Activated CD4-positive, alpha-beta memory T cell treated with anti-CD3 and anti-CD28 coated beads for 36 hours (primary cell): ENCODE measurements around the gene PLA2R1. TPM values are rescaled to one million over a fixed set of nuclear protein-coding genes. Genes with fewer than 3 reads are reported as not detected.

Source experiments
- CTCF ChIA-PET: fragments of 350-600 bp; sonication (Branson Sonifier 250); formaldehyde crosslinking; loops from one replicate; lab custom pipeline; 2021; ENCODE audit warnings: antibody characterized with exemption, inconsistent platforms; lab: Charles Lee
- POLR2A ChIA-PET: fragments of 350-600 bp; sonication (Branson Sonifier 250); formaldehyde crosslinking; loops from one replicate; lab custom pipeline; 2021; ENCODE audit warnings: antibody characterized with exemption; lab: Charles Lee
- DNase-seq: peaks from one replicate; pipeline ENCODE4 v3.0.0-alpha.2; 2020
- H3K27ac Mint-ChIP-seq: one replicate; pipeline ENCODE4 v1.8.0; 2021; ENCODE audit warnings: mixed read lengths
- H3K27me3 Mint-ChIP-seq: one replicate; pipeline ENCODE4 v1.8.0; 2021; ENCODE audit warnings: mixed read lengths
- H3K36me3 Mint-ChIP-seq: one replicate; pipeline ENCODE4 v1.8.0; 2021; ENCODE audit warnings: mixed read lengths
- H3K4me1 Mint-ChIP-seq: one replicate; pipeline ENCODE4 v1.8.0; 2021; ENCODE audit warnings: low read depth, mixed read lengths
- H3K4me3 Mint-ChIP-seq: one replicate; pipeline ENCODE4 v1.8.0; 2021; ENCODE audit warnings: mild to moderate bottlenecking, mixed read lengths
- H3K9me3 Mint-ChIP-seq: one replicate; pipeline ENCODE4 v1.8.0; 2021; ENCODE audit warnings: mixed read lengths
- intact Hi-C: fragments of 100-400 bp; cut with micrococcal nuclease; formaldehyde crosslinking; loops from one replicate; pipeline ENCODE4 v1.15.1; 2023
- total RNA-seq, 2 experiments: library from RNA; stranded (reverse); gene quantifications; one replicate each; pipeline ENCODE4 v1.2.3, GENCODE V29; 2021

Gene PLA2R1
- total RNA-seq, 2 experiments from 2014 or later = not detected

GRCh38 chr2:160019374-160020090, 42.9 kb downstream of the PLA2R1 start:
- intact Hi-C loops = no loop called here

GRCh38 chr2:160015746-160016145, 46.7 kb downstream of the PLA2R1 start:
- no peak for DNase-seq
- Mint-ChIP-seq H3K27me3 (peaks cover 22% of the 10 kb centered on the region), H3K9me3 (no peaks in the 10 kb centered on the region), H3K4me3 (no peak overlapping the region), H3K36me3 (no peaks in the 10 kb centered on the region), H3K27ac (no peak overlapping the region), H3K4me1 (no peaks in the 10 kb centered on the region)
- intact Hi-C loops = no loop called here
- POLR2A ChIA-PET = no interaction called here
- CTCF ChIA-PET = no interaction called here

More at GRCh38 chr2:160019374-160020090, 42.9 kb downstream of the PLA2R1 start:
- Mint-ChIP-seq H3K9me3 (peaks cover 2% of the 10 kb centered on the region), H3K27me3 (peaks cover 23% of the 10 kb centered on the region), H3K36me3 (no peaks in the 10 kb centered on the region), H3K4me3 (no peak overlapping the region), H3K27ac (no peak overlapping the region), H3K4me1 (no peaks in the 10 kb centered on the region)
- DNase-seq = no peak
- ChIA-PET CTCF (interaction anchor here (1.0 kb wide), 1 partner anchor 38 kb away, joined by 3 read pairs; no protein-coding TSS in a partner anchor), POLR2A (no interaction called here)

- POLR2A ChIA-PET = no interaction called here
- no peak for DNase-seq
- no peak overlapping the region for H3K4me3 Mint-ChIP-seq
- H3K4me1 Mint-ChIP-seq = no peaks in the 10 kb centered on the region
- H3K27me3 Mint-ChIP-seq = peaks cover 25% of the 10 kb centered on the region
- intact Hi-C loops = no loop called here
- no peaks in the 10 kb centered on the region for H3K36me3 Mint-ChIP-seq
- H3K27ac Mint-ChIP-seq = no peak overlapping the region
- CTCF ChIA-PET = interaction anchor here (1.3 to 1.7 kb wide), 2 partner anchors 9 to 896 kb away, joined by 3 to 7 read pairs; no protein-coding TSS in a partner anchor
- H3K9me3 Mint-ChIP-seq = no peaks in the 10 kb centered on the region
Observed at GRCh38 chr2:160014227-160014626, 48.2 kb downstream of the PLA2R1 start.

DNA sequence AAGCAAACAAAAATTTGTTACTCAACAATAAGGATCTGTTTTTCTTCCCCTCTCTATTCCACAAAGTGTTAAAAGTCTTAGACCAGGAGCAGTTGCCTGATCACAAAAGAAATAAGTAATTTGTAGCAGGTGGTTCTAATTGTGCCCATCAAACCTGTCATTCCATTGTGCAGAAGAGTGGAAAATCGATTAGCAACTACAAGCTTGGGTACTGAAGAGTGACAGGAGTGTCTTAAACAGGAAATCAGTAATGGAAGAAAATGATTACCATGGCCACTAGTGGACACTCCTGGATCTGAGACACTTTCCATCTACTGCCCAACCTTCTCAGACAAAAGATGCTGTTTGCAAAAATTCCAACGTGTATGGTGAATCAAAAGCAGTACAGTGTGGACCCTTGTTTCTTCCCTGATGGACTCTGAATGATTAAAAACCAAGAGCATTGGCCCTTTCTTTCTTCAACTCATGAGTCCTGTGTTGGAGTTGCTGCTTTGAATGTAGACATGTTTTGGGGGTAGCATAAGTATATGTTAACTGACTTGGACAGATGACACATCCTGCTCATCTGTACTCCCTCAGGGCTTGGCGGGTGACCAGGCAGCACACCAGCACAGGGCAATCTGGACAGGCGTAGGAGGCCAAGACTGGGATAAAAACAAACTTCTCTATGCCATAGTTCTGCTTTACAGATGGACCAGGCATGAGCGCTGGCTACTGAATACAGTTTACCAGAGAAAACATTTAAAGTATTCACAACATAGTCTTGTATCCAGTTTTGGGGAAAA, 51.9 kb downstream of the PLA2R1 start:
- no peak overlapping the region for H3K4me3 Mint-ChIP-seq
- CTCF ChIA-PET = no interaction called here

GRCh38 chr2:160007111-160007510, 55.3 kb downstream of the PLA2R1 start:
- intact Hi-C loops = no loop called here
- no peaks in the 10 kb centered on the region for H3K36me3 Mint-ChIP-seq
- peaks cover 16% of the 10 kb centered on the region for H3K27me3 Mint-ChIP-seq
- POLR2A ChIA-PET = no interaction called here
- no peak for DNase-seq
- no peaks in the 10 kb centered on the region for H3K9me3 Mint-ChIP-seq
- CTCF ChIA-PET = no interaction called here
- H3K27ac Mint-ChIP-seq = no peak overlapping the region
- H3K4me3 Mint-ChIP-seq = no peak overlapping the region
- no peaks in the 10 kb centered on the region for H3K4me1 Mint-ChIP-seq

More for the DNA sequence above, 51.9 kb downstream of the PLA2R1 start:
- H3K36me3 Mint-ChIP-seq = no peaks in the 10 kb centered on the region
- POLR2A ChIA-PET = no interaction called here
- DNase-seq = no peak
- H3K4me1 Mint-ChIP-seq = no peaks in the 10 kb centered on the region
- H3K27me3 Mint-ChIP-seq = peaks cover 26% of the 10 kb centered on the region
- intact Hi-C loops = no loop called here
- no peaks in the 10 kb centered on the region for H3K9me3 Mint-ChIP-seq
- H3K27ac Mint-ChIP-seq = no peak overlapping the region

DNA sequence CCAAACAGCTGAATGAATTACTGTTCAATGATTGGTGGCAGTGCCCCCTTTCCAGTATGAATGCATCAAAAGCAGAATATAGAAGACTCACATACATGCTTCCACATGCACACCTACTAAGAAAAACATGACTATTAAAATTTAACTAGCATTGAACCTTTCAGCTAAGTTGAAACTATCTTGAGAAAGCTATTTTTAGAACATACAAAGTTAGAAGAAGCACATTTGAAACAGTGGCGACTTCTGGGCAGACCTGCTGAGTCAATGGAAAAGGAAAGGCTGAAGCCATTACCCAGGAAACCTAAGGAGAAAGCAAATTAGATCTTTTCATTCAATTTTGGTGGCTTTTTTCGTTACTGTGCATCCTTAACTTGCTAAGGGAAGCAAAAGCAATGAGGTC, 55.9 kb downstream of the PLA2R1 start:
- ChIA-PET POLR2A (no interaction called here), CTCF (no interaction called here)
- Mint-ChIP-seq H3K4me3 (no peak overlapping the region), H3K27ac (no peak overlapping the region), H3K9me3 (no peaks in the 10 kb centered on the region), H3K4me1 (no peaks in the 10 kb centered on the region), H3K36me3 (no peaks in the 10 kb centered on the region), H3K27me3 (peaks cover 12% of the 10 kb centered on the region)
- intact Hi-C loops = no loop called here
- DNase-seq = no peak

DNA sequence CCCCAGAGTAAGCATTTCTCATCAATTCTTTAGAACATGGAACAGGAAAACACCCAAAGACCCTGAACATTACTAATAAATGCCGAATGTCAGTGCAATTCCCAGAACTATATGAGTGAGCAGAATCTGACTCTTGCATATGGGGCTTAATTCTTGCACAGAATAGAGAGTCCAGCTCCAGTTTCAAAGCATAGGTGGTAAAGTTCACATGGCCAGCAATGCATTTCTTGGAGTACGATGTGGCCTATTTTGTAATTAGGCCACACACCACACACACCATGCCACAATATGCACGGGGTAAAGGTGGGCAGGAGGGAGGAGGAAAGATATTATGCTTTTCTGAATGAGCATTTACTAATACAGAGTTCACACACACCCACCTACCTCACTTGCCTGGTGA, 56.5 kb downstream of the PLA2R1 start:
- Mint-ChIP-seq H3K36me3 (no peaks in the 10 kb centered on the region), H3K4me3 (no peak overlapping the region), H3K9me3 (no peaks in the 10 kb centered on the region), H3K4me1 (no peaks in the 10 kb centered on the region), H3K27ac (no peak overlapping the region), H3K27me3 (peaks cover 12% of the 10 kb centered on the region)
- POLR2A ChIA-PET = no interaction called here
- DNase-seq = no peak
- CTCF ChIA-PET = no interaction called here
- intact Hi-C loops = no loop called here

DNA sequence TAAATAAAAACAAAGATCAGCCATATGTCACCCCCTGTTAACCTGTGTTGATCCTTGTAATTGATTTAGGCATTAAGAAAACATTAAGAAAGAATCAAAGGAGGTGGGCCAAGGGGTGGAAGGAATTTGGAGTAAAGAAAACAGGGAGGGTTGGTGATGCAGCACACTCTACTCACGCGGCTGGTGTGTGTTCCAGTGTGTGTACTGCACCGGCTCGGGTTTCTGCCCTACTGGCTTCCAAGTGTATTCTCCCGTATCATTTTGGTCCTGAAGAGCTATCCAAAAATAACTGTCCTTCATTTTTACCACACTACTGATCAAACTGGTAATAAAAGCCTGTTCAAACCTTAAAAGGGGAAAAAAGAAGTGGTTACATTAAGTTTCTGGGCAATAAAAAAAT, 56.9 kb downstream of the PLA2R1 start:
- no peak for DNase-seq
- CTCF ChIA-PET = interaction anchor here (1.0 kb wide), 1 partner anchor 17 kb away, joined by 3 read pairs; no protein-coding TSS in a partner anchor
- intact Hi-C loops = no loop called here
- H3K27me3 Mint-ChIP-seq = peaks cover 9% of the 10 kb centered on the region
- POLR2A ChIA-PET = no interaction called here
- no peaks in the 10 kb centered on the region for H3K9me3 Mint-ChIP-seq
- H3K36me3 Mint-ChIP-seq = no peaks in the 10 kb centered on the region
- H3K27ac Mint-ChIP-seq = no peak overlapping the region
- no peak overlapping the region for H3K4me3 Mint-ChIP-seq
- no peaks in the 10 kb centered on the region for H3K4me1 Mint-ChIP-seq

DNA sequence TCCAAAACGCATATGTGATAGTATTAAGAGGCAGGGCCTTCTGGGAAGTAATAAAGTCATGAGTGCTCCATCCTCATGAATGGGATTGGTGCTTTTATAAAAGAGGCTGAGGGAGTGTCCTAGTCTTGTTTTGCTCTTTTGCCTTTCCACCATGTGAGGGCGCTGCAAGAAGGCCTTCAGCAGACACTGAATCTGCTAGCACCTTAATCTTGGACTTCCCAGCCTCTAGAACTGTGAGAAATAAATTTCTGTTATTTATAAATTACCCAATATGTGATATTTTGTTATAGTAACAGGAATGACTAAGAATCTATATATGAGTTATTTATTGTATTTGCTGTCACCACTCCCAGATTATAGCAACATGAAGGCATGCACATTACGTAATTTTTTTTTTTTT, 63.5 kb downstream of the PLA2R1 start:
- peak; percentile 14 for DNase-seq
- no peaks in the 10 kb centered on the region for H3K4me1 Mint-ChIP-seq
- no peak overlapping the region for H3K4me3 Mint-ChIP-seq
- no peaks in the 10 kb centered on the region for H3K9me3 Mint-ChIP-seq
- POLR2A ChIA-PET = no interaction called here
- H3K27ac Mint-ChIP-seq = no peak overlapping the region
- peaks cover 16% of the 10 kb centered on the region for H3K27me3 Mint-ChIP-seq
- intact Hi-C loops = no loop called here
- H3K36me3 Mint-ChIP-seq = no peaks in the 10 kb centered on the region
- CTCF ChIA-PET = no interaction called here

DNA sequence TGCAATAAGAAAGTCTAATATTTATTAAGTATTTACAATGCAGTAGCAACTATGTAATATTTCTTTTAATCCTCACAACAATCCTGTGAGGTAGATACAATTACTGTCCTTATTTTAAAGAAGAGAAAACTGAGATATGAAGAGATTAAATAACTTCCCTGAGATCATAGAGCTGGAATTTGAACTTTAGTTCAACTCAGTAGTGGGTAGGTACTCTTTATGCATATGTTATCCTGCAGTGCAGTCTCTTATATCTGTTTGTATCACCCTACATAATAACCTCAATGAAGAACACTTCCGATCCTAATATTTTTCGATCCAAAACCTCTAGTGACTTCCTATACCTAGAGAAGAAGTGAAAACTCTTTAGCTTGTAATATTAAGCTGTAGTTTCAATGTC, 64.2 kb downstream of the PLA2R1 start:
- no peak overlapping the region for H3K4me3 Mint-ChIP-seq
- ChIA-PET POLR2A (no interaction called here), CTCF (interaction anchor here (1.0 kb wide), 1 partner anchor 54 kb away, joined by 3 read pairs; no protein-coding TSS in a partner anchor)
- H3K9me3 Mint-ChIP-seq = no peaks in the 10 kb centered on the region
- H3K36me3 Mint-ChIP-seq = no peaks in the 10 kb centered on the region
- intact Hi-C loops = no loop called here
- H3K4me1 Mint-ChIP-seq = no peaks in the 10 kb centered on the region
- DNase-seq = no peak
- H3K27me3 Mint-ChIP-seq = peaks cover 20% of the 10 kb centered on the region
- no peak overlapping the region for H3K27ac Mint-ChIP-seq

DNA sequence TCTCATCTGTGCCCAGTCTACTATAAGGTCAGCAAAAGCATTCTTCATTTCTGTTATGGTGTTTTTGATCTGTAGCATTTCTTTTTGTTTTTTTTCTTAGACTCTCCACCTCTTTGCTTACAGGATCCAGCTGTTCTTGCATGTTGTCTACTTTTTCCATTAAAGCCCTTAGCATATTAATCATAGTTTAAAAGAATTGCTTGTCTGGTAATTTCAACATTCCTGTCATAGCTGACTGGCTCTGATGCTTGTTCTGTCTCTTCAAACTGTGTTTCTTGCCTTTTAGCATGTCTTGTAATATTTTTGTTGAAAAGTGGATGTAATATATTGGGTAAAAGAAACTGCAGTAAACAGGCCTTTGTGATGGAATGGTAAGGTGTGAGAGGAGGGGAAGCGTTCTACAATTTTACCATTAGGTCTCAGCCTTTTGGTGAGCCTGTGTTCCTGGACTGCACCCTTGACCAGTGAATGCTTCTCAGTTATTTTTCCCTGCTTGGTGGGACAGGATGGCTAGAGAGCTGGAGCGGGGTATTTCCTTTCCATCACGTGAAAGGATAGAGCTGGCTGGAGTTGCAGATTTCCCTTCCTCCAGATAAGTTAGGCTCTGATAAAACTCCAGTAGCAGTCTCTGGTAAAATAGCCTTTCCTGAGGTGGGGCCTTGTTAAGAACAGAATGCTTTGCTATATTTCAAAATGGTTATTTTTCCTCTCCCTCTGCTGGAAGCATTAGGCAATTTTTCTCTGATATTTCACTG, 65.4 kb downstream of the PLA2R1 start:
- POLR2A ChIA-PET = no interaction called here

GRCh38 chr2:159995038-159995437, 67.4 kb downstream of the PLA2R1 start:
- no peaks in the 10 kb centered on the region for H3K4me1 Mint-ChIP-seq
- POLR2A ChIA-PET = no interaction called here
- intact Hi-C loops = no loop called here
- H3K9me3 Mint-ChIP-seq = no peaks in the 10 kb centered on the region
- CTCF ChIA-PET = no interaction called here
- no peak for DNase-seq
- no peak overlapping the region for H3K27ac Mint-ChIP-seq
- H3K36me3 Mint-ChIP-seq = no peaks in the 10 kb centered on the region
- H3K4me3 Mint-ChIP-seq = no peak overlapping the region
- peaks cover 20% of the 10 kb centered on the region for H3K27me3 Mint-ChIP-seq

More for the DNA sequence above, 65.4 kb downstream of the PLA2R1 start:
- H3K36me3 Mint-ChIP-seq = no peaks in the 10 kb centered on the region
- no peak for DNase-seq
- intact Hi-C loops = no loop called here
- CTCF ChIA-PET = interaction anchor here (1.0 kb wide), 1 partner anchor 53 kb away, joined by 3 read pairs; no protein-coding TSS in a partner anchor
- H3K9me3 Mint-ChIP-seq = no peaks in the 10 kb centered on the region
- H3K27ac Mint-ChIP-seq = no peak overlapping the region
- no peaks in the 10 kb centered on the region for H3K4me1 Mint-ChIP-seq
- H3K4me3 Mint-ChIP-seq = no peak overlapping the region
- H3K27me3 Mint-ChIP-seq = peaks cover 20% of the 10 kb centered on the region
